NB4 (cell line): Measurements from ENCODE around the gene COX7C.
"Not testable (repeated sequence)": the region's sequence is repeated elsewhere in the genome, so short reads cannot be mapped to it uniquely, and the experiment has no call there.

ENCODE experiments used
- DNase-seq: peaks from one replicate; pipeline ENCODE4 v3.0.0; 2010; ENCODE audit warnings: low read depth
- H3K4me3 ChIP-seq: one replicate; pipeline ENCODE4 v1.5.1; 2011; ENCODE audit warnings: mild to moderate bottlenecking, low read depth, low read length, moderate library complexity
- CTCF ChIP-seq: IDR thresholded peaks from one replicate; pipeline ENCODE4 v1.5.1; 2012; ENCODE audit warnings: low read depth, low read length
- MAX ChIP-seq: IDR thresholded peaks from 2 replicates; pipeline ENCODE4 v1.6.1; 2011; ENCODE audit warnings: low read depth, low read length
- MYC ChIP-seq: IDR thresholded peaks from 2 replicates; pipeline ENCODE4 v1.6.1; 2011; ENCODE audit warnings: low read depth, low read length
- POLR2A ChIP-seq: IDR thresholded peaks from 2 replicates; pipeline ENCODE4 v1.6.1; 2011; ENCODE audit warnings: mild to moderate bottlenecking; ENCODE audit not compliant: insufficient read length; ENCODE audit errors: extremely low read depth

COX7C gene, protein sequence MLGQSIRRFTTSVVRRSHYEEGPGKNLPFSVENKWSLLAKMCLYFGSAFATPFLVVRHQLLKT

DNA sequence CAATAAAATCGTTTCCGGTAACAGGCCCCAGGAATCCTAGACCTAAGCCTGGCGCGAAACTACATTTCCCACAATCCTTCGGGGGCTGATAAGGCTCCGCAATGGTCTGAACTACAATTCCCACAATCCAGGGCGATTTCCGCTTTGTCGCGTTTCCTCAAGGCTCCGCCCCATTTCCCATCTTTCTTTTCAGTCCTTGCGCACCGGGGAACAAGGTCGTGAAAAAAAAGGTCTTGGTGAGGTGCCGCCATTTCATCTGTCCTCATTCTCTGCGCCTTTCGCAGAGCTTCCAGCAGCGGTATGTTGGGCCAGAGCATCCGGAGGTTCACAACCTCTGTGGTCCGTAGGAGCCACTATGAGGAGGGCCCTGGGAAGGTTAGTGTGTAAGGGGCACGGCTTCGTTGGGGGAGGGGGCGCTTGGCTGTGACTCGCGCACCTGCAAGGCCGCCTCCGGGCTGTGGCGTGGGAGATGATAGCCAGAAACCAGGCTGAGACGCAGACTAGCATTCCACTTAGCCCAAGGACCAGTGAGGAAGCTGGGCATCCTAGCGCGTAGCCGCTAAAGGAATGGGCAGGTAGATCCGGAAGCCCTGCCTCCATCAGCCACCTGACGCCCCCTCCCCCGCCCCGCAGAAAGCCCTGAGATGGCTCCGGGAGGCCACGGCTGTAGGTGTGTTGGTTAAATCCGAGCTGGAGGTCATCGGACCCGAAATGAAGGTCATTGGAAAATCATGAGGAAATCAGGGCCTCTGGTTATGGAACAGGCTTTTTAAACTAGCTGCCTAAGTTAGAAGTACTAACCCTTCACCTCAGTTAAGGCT, at the start of gene COX7C:
TSS of gene COX7C (plus strand) at position 186 of the 821 bp plus-strand sequence. CDS start at position 301, 115 bp downstream.
- peak; percentile 82; the same call in 1 of the 2 replicates for TF ChIP-seq MYC
- TF ChIP-seq MAX: peak; percentile 31; the same call in 1 of the 2 replicates
- peak; percentile 81 for TF ChIP-seq POLR2A
- no peak for TF ChIP-seq CTCF
- H3K4me3 ChIP-seq: peak within 1 kb of the TSS; percentile 97
- peak; percentile 95 for DNase-seq

GRCh38 chr5:86569522-86570426, 48.0 kb upstream of the COX7C start:
- not testable (repeated sequence) for DNase-seq, H3K4me3 ChIP-seq

GRCh38 chr5:86570427-86571083, 47.2 kb upstream of the COX7C start:
- DNase-seq: no peak

DNA sequence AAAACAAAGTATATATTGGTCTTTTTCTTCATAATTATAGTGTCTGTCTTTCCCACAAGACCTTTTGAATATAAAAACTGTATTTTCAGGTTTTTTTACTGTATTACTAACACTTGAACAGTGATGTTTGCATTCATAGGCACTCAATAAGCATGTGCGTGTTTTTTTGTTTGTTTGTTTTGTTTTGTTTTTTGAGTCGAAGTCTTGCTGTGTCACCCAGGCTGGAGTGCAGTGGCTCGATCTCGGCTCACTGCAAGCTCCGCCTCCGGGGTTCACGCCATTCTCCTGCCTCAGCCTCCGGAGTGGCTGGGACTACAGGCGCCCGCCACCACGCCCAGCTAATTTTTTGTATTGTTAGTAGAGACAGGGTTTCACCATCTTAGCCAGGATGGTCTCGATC, 46.6 kb upstream of the COX7C start:
- not testable (repeated sequence) for DNase-seq, H3K4me3 ChIP-seq

More at GRCh38 chr5:86570427-86571083, 47.2 kb upstream of the COX7C start:
- TF ChIP-seq MYC: no peak
- no peak for TF ChIP-seq MAX
- TF ChIP-seq POLR2A: no peak
- no peak for TF ChIP-seq CTCF
- no peak overlapping the region for H3K4me3 ChIP-seq

DNA sequence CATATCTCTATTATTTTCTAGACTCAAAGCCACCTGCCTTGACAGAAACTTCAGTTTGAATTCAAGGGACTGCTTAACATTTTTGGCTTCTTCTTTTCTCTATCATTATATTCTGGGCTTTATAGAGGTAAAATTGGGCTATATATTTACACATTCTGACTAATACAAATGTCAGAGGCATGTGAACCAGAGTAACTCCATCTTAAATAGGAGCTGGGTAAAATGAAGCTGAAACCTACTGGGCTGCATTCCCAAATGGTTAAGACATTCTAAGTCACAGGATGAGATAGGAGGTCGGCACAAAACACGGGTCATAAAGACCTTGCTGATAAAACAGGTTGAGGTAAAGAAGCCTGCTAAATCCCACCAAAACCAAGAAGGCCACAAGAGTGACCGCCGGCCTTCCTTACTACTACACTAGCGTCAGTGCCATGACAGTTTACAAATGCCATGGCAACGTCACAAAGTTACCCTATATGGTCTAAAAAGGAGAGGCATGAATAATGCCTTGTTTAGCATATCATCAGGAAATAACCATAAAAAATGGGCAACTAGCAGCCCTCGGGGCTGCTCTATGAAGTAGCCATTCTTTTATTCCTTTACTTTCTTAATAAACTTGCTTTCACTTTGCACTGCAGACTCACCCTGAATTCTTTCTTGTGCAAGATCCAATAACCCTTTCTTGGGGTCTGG, 44.8 kb upstream of the COX7C start:
- H3K4me3 ChIP-seq: no peak overlapping the region
- TF ChIP-seq CTCF (no peak), MAX (no peak), MYC (no peak), POLR2A (no peak)
- no peak for DNase-seq

DNA sequence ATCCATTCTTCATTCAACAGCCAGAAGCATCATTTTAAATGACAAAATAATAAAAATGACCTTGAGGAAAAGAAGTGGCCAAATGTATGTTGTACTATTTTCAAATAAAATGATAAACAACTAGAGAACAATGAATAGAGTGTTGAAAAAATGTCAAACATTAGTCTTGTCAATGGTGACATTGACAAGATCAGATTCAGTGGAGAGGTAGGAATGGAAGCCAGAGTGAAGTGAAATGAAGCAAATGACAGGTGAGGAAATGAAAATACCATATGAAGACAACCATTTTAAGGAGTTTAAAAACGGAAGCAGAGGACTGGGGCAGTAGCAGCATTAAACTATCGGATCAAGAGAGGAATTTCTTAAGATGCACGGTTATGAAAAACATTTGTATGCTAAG, 38.2 kb upstream of the COX7C start:
- TF ChIP-seq MAX: no peak
- no peak for TF ChIP-seq MYC
- no peak for TF ChIP-seq CTCF
- TF ChIP-seq POLR2A: no peak
- no peak for DNase-seq
- no peak overlapping the region for H3K4me3 ChIP-seq
